GM12878 (cell line): ENCODE measurements around the gene TCL1B. TPM values are rescaled to one million over a fixed set of nuclear protein-coding genes. Genes with fewer than 3 reads are reported as not detected.

ENCODE experiments used
- ATAC-seq: fragments of 200-7000 bp; cut with Tn5 transposase; 3 replicates; pipeline ENCODE4 v1.9.1; 2020; ENCODE audit warnings: mild to moderate bottlenecking, moderate library complexity
- BruUV-seq: library from RNA; stranded (reverse); fragments of 400-500 nt; replicated peaks from 2 replicates; lab custom pipeline; 2021; lab: Mats Ljungman, UMichigan
- CTCF ChIA-PET: fragments of 300-600 bp; sonication (Branson Sonifier 250); formaldehyde crosslinking; extraction: SDS; loops from one replicate; lab custom pipeline; 2021; ENCODE audit warnings: inconsistent platforms; lab: Yijun Ruan, JAX
- POLR2A ChIA-PET: fragments of 350-600 bp; formaldehyde crosslinking; extraction: SDS; loops from one replicate; lab custom pipeline; 2021; ENCODE audit warnings: inconsistent platforms; lab: Charles Lee
- RAD21 ChIA-PET: fragments of 300-600 bp; sonication (Branson Sonifier 250); formaldehyde crosslinking; loops from one replicate; lab custom pipeline; 2023; ENCODE audit warnings: antibody characterized with exemption; ENCODE audit not compliant: unreplicated experiment; lab: Charles Lee
- SMC1A ChIA-PET: fragments of 300-600 bp; sonication (Branson Sonifier 250); formaldehyde crosslinking; loops from one replicate; lab custom pipeline; 2023; ENCODE audit not compliant: unreplicated experiment, uncharacterized antibody; lab: Charles Lee
- DNase-seq: peaks from one replicate; pipeline ENCODE4 v3.0.0-alpha.2; 2011; ENCODE audit warnings: low read depth, low spot score
- FAIRE-seq: peaks from 3 replicates; lab custom pipeline; 2011; peaks lifted over from hg19 to GRCh38; lab: Jason Lieb, UNC
- H2AFZ ChIP-seq: 2 replicates; pipeline ENCODE4 v1.6.0; 2011; ENCODE audit warnings: low read depth, low read length, control low read depth; ENCODE audit not compliant: control insufficient read depth
- H3K27ac ChIP-seq: 2 replicates; pipeline ENCODE4 v1.5.1; 2011; ENCODE audit warnings: control low read depth; ENCODE audit not compliant: control insufficient read depth, insufficient read depth
- H3K27me3 ChIP-seq, 2 experiments: replicated peaks in 1 of 2; 2 replicates each; pipeline versions ENCODE4 v1.6.0 to v1.6.1; 2011; ENCODE audit warnings: low read length in 1 of 2; ENCODE audit not compliant: control insufficient read depth in 2 of 2, insufficient read depth in 2 of 2
- H3K36me3 ChIP-seq, 2 experiments: 2 replicates each; pipeline ENCODE4 v1.5.1; 2011; ENCODE audit warnings: low read length in 1 of 2; ENCODE audit not compliant: control insufficient read depth in 2 of 2, insufficient read depth in 2 of 2
- H3K4me1 ChIP-seq: 2 replicates; pipeline ENCODE4 v1.6.1; 2011; ENCODE audit warnings: mild to moderate bottlenecking, low read length, moderate library complexity, mixed read lengths; ENCODE audit not compliant: control insufficient read depth, insufficient read depth
- H3K4me2 ChIP-seq: 2 replicates; pipeline ENCODE4 v1.6.0; 2011; ENCODE audit warnings: control low read depth; ENCODE audit not compliant: control insufficient read depth, insufficient read depth
- H3K4me3 ChIP-seq: fragments of 200-600 bp; sonication (generic); 2 replicates; pipeline ENCODE4 v1.5.1; 2016
- H3K79me2 ChIP-seq: 2 replicates; pipeline ENCODE4 v1.6.0; 2011; ENCODE audit warnings: low read length; ENCODE audit not compliant: control insufficient read depth, insufficient read depth
- H3K9ac ChIP-seq: 2 replicates; pipeline ENCODE4 v1.8.0; 2011; ENCODE audit warnings: low read length, control low read depth, mixed read lengths; ENCODE audit not compliant: control insufficient read depth, insufficient read depth
- H3K9me3 ChIP-seq: replicated peaks from 3 replicates; pipeline ENCODE4 v1.5.1; 2011; ENCODE audit warnings: mild to moderate bottlenecking, low read length; ENCODE audit not compliant: control insufficient read depth, insufficient read depth
- H4K20me1 ChIP-seq: 2 replicates; pipeline ENCODE4 v1.6.0; 2011; ENCODE audit not compliant: control insufficient read depth, insufficient read depth
- BCL11A ChIP-seq: IDR thresholded peaks from 2 replicates; pipeline ENCODE4 v1.6.1; 2011; ENCODE audit warnings: low read depth, low read length
- CUX1 ChIP-seq: IDR thresholded peaks from 2 replicates; pipeline ENCODE4 v1.6.1; 2012; ENCODE audit warnings: improper control_type of control experiment, low read depth, low read length; ENCODE audit not compliant: insufficient replicate concordance
- GATAD2B ChIP-seq: fragments of 450-650 bp; conservative IDR thresholded peaks from 2 replicates; pipeline ENCODE4 v1.6.1; 2017; ENCODE audit warnings: low read depth, mild to moderate bottlenecking, moderate library complexity
- JUND ChIP-seq: IDR thresholded peaks from 2 replicates; pipeline ENCODE4 v1.6.1; 2012; ENCODE audit warnings: low read depth, mild to moderate bottlenecking, low read length, improper control_type of control experiment, moderate library complexity
- REST ChIP-seq: IDR thresholded peaks from 2 replicates; pipeline ENCODE4 v1.6.1; 2012; ENCODE audit warnings: mild to moderate bottlenecking, low read depth, low read length
- TARDBP ChIP-seq: IDR thresholded peaks from 2 replicates; pipeline ENCODE4 v1.6.1; 2016; ENCODE audit warnings: borderline replicate concordance
- WGBS: methylation state at CpG from one replicate; pipeline ENCODE4 v1.1.6; 2016; ENCODE audit warnings: low lambda C conversion rate; ENCODE audit not compliant: insufficient replicate concordance, insufficient coverage; ENCODE audit errors: missing lambda C conversion rate; 5-methylcytosine and 5-hydroxymethylcytosine counted together
- in situ Hi-C: fragments of 300-500 bp; cut with MboI; formaldehyde crosslinking; loops from 9 replicates; pipeline ENCODE4 v1.14.3; 2018; ENCODE audit warnings: mixed read lengths
- intact Hi-C: fragments of 100-400 bp; cut with micrococcal nuclease; formaldehyde crosslinking; loops from one replicate; pipeline ENCODE4 v1.14.2; 2022; ENCODE audit not compliant: unreplicated experiment
- polyA plus RNA-seq, 11 experiments: library from polyadenylated mRNA; depleted of rRNA in 4 of 11; unstranded in 6 of 11; stranded (reverse) in 5 of 11; fragments of >200 nt; fragmentation: Nextera tagmentation in 4 of 11; fragmentation: Illumina TruSeq in 1 of 11; extraction: Ambion mirVana in 4 of 11; extraction: Trizol in 1 of 11; gene quantifications; 1 replicate in 1 of 11; 2 replicates in 10 of 11; pipeline versions ENCODE4 v1.2.1 to v1.2.3, GENCODE V29; 2011 to 2016; ENCODE audit warnings: inconsistent platforms in 2 of 11, missing spikeins in 2 of 11, low read depth in 1 of 11
- total RNA-seq, 4 experiments: library from RNA; depleted of rRNA in 3 of 4; stranded (reverse); fragments of >200 nt in 3 of 4; fragmentation: Illumina TruSeq in 1 of 4; extraction: Trizol in 1 of 4; gene quantifications; 2 replicates each; pipeline versions ENCODE4 v1.2.1 to v1.2.3, GENCODE V29; 2013 to 2021
- TF ChIP-seq, protein P1 (sequence below): fragments of 450-650 bp; IDR thresholded peaks from 2 replicates; pipeline ENCODE4 v1.6.1; 2017; ENCODE audit warnings: antibody characterized with exemption, mild to moderate bottlenecking, moderate library complexity
- TF ChIP-seq, protein P2 (sequence below): IDR thresholded peaks from 2 replicates; pipeline ENCODE4 v1.6.1; 2012; ENCODE audit warnings: low read depth, low read length, improper control_type of control experiment
- TF ChIP-seq, protein P3 (sequence below): fragments of 150-350 bp; IDR thresholded peaks from 2 replicates; pipeline ENCODE4 v1.6.1; 2014; ENCODE audit warnings: mild to moderate bottlenecking, low read depth, low read length

TCL1B gene
- total and polyA plus RNA-seq, 10 of the 15 experiments (the other 5 are each of a cell fraction or from before 2014, with no cell fraction given): 0.10 to 0.18 (median 0.13) TPM; not detected in 6

- Histone ChIP-seq H3K27ac (no peak overlapping the region), H3K9ac (no peak overlapping the region), H2AFZ (no peak overlapping the region), H3K4me3 (no peak overlapping the region), H3K27me3 (no peaks in the 10 kb centered on the region), H4K20me1 (no peaks in the 10 kb centered on the region), H3K79me2 (no peaks in the 10 kb centered on the region), H3K36me3 (no peaks in the 10 kb centered on the region), H3K4me1 (peaks cover 5% of the 10 kb centered on the region; the same call in 1 of the 2 replicates), H3K9me3 (no peaks in the 10 kb centered on the region), H3K4me2 (no peak overlapping the region)
- intact Hi-C loops (no loop called here), in situ Hi-C loops (no loop called here)
- ChIA-PET CTCF (interaction anchor here (1.5 kb wide), 1 partner anchor 132 kb away, joined by 3 read pairs; no protein-coding TSS in a partner anchor), SMC1A (no interaction called here), RAD21 (no interaction called here), POLR2A (no interaction called here)
- 81% methylated on average over 10 of the region's 10 CpGs for WGBS
- no peak for FAIRE-seq
- no peak for DNase-seq
- no peak for ATAC-seq
- BruUV-seq: no TSS peak
- no peak for TF ChIP-seq REST
- TF ChIP-seq, protein P1, sequence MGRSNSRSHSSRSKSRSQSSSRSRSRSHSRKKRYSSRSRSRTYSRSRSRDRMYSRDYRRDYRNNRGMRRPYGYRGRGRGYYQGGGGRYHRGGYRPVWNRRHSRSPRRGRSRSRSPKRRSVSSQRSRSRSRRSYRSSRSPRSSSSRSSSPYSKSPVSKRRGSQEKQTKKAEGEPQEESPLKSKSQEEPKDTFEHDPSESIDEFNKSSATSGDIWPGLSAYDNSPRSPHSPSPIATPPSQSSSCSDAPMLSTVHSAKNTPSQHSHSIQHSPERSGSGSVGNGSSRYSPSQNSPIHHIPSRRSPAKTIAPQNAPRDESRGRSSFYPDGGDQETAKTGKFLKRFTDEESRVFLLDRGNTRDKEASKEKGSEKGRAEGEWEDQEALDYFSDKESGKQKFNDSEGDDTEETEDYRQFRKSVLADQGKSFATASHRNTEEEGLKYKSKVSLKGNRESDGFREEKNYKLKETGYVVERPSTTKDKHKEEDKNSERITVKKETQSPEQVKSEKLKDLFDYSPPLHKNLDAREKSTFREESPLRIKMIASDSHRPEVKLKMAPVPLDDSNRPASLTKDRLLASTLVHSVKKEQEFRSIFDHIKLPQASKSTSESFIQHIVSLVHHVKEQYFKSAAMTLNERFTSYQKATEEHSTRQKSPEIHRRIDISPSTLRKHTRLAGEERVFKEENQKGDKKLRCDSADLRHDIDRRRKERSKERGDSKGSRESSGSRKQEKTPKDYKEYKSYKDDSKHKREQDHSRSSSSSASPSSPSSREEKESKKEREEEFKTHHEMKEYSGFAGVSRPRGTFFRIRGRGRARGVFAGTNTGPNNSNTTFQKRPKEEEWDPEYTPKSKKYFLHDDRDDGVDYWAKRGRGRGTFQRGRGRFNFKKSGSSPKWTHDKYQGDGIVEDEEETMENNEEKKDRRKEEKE: no peak
- TF ChIP-seq, protein P2, sequence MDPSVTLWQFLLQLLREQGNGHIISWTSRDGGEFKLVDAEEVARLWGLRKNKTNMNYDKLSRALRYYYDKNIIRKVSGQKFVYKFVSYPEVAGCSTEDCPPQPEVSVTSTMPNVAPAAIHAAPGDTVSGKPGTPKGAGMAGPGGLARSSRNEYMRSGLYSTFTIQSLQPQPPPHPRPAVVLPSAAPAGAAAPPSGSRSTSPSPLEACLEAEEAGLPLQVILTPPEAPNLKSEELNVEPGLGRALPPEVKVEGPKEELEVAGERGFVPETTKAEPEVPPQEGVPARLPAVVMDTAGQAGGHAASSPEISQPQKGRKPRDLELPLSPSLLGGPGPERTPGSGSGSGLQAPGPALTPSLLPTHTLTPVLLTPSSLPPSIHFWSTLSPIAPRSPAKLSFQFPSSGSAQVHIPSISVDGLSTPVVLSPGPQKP: no peak
- TF ChIP-seq BCL11A: no peak
- no peak for TF ChIP-seq JUND
- no peak for TF ChIP-seq TARDBP
- TF ChIP-seq GATAD2B: no peak
- TF ChIP-seq, protein P3, sequence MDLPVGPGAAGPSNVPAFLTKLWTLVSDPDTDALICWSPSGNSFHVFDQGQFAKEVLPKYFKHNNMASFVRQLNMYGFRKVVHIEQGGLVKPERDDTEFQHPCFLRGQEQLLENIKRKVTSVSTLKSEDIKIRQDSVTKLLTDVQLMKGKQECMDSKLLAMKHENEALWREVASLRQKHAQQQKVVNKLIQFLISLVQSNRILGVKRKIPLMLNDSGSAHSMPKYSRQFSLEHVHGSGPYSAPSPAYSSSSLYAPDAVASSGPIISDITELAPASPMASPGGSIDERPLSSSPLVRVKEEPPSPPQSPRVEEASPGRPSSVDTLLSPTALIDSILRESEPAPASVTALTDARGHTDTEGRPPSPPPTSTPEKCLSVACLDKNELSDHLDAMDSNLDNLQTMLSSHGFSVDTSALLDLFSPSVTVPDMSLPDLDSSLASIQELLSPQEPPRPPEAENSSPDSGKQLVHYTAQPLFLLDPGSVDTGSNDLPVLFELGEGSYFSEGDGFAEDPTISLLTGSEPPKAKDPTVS: no peak
- TF ChIP-seq CUX1: no peak
These were observed 5.4 kb downstream of the TCL1B start for GRCh38 chr14:95691591-95691990.
